Measurements from ENCODE around the gene CDKN2A.

DNA sequence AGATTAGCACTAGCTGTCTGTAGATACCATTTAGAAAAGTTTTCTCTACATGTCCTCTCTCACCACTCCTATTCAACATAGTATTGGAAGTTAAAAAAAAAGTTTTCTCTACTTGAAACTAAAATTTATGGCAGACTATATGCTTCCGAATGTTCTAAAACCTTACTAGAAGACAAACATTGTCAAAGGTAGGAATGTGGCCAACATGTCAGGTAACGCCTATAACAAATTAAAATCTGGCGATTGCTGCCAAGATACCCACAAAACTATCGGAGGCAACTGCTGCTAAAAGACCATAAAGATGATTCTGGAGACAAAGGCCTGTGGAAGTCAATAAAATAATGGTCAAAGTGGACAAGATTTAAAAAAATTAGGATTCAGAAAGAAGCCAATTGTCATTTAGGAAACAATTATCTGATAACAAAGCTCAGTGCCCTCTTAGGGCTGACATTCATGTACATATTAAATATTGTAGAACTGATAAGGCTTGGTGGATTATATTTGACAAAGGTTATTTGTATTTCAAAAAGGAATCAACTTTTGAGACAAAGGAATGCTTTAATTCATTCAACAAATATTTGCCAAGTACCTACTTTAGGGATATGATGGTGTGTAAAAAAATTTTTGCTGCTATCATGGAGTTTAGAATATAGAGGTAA, 52.7 kb downstream of the CDKN2A start:
- TF ChIP-seq TCF7 (CRISPR knock-in tag; IDR thresholded peaks at IDR 0.05; ENCODE audit: low read depth) (no peak), FOXJ3 (CRISPR knock-in tag; IDR thresholded peaks at IDR 0.05; ENCODE audit: borderline replicate concordance) (no peak), MYBL2 (CRISPR knock-in tag; IDR thresholded peaks at IDR 0.05) (no peak), RELA (CRISPR knock-in tag; IDR thresholded peaks at IDR 0.05; ENCODE audit: borderline replicate concordance) (no peak), ZNF423 (CRISPR knock-in tag; IDR thresholded peaks at IDR 0.05) (no peak), CREM (CRISPR knock-in tag; IDR thresholded peaks at IDR 0.05) (no peak)
- TF ChIP-seq, protein P1, sequence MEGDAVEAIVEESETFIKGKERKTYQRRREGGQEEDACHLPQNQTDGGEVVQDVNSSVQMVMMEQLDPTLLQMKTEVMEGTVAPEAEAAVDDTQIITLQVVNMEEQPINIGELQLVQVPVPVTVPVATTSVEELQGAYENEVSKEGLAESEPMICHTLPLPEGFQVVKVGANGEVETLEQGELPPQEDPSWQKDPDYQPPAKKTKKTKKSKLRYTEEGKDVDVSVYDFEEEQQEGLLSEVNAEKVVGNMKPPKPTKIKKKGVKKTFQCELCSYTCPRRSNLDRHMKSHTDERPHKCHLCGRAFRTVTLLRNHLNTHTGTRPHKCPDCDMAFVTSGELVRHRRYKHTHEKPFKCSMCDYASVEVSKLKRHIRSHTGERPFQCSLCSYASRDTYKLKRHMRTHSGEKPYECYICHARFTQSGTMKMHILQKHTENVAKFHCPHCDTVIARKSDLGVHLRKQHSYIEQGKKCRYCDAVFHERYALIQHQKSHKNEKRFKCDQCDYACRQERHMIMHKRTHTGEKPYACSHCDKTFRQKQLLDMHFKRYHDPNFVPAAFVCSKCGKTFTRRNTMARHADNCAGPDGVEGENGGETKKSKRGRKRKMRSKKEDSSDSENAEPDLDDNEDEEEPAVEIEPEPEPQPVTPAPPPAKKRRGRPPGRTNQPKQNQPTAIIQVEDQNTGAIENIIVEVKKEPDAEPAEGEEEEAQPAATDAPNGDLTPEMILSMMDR (IDR thresholded peaks at IDR 0.05): no peak
- TF ChIP-seq, protein P2, sequence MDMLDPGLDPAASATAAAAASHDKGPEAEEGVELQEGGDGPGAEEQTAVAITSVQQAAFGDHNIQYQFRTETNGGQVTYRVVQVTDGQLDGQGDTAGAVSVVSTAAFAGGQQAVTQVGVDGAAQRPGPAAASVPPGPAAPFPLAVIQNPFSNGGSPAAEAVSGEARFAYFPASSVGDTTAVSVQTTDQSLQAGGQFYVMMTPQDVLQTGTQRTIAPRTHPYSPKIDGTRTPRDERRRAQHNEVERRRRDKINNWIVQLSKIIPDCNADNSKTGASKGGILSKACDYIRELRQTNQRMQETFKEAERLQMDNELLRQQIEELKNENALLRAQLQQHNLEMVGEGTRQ (CRISPR knock-in tag; IDR thresholded peaks at IDR 0.05): no peak
- TF ChIP-seq, protein P3, sequence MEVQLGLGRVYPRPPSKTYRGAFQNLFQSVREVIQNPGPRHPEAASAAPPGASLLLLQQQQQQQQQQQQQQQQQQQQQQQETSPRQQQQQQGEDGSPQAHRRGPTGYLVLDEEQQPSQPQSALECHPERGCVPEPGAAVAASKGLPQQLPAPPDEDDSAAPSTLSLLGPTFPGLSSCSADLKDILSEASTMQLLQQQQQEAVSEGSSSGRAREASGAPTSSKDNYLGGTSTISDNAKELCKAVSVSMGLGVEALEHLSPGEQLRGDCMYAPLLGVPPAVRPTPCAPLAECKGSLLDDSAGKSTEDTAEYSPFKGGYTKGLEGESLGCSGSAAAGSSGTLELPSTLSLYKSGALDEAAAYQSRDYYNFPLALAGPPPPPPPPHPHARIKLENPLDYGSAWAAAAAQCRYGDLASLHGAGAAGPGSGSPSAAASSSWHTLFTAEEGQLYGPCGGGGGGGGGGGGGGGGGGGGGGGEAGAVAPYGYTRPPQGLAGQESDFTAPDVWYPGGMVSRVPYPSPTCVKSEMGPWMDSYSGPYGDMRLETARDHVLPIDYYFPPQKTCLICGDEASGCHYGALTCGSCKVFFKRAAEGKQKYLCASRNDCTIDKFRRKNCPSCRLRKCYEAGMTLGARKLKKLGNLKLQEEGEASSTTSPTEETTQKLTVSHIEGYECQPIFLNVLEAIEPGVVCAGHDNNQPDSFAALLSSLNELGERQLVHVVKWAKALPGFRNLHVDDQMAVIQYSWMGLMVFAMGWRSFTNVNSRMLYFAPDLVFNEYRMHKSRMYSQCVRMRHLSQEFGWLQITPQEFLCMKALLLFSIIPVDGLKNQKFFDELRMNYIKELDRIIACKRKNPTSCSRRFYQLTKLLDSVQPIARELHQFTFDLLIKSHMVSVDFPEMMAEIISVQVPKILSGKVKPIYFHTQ (CRISPR knock-in tag; IDR thresholded peaks at IDR 0.05): no peak
- TF ChIP-seq, protein P4, sequence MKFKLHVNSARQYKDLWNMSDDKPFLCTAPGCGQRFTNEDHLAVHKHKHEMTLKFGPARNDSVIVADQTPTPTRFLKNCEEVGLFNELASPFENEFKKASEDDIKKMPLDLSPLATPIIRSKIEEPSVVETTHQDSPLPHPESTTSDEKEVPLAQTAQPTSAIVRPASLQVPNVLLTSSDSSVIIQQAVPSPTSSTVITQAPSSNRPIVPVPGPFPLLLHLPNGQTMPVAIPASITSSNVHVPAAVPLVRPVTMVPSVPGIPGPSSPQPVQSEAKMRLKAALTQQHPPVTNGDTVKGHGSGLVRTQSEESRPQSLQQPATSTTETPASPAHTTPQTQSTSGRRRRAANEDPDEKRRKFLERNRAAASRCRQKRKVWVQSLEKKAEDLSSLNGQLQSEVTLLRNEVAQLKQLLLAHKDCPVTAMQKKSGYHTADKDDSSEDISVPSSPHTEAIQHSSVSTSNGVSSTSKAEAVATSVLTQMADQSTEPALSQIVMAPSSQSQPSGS (CRISPR knock-in tag; IDR thresholded peaks at IDR 0.05; ENCODE audit: borderline replicate concordance, low read depth): no peak

Measured in WTC11 (cell line).